ENCODE data around the gene POLR1H. TPM values are rescaled to one million over a fixed set of nuclear protein-coding genes. Genes with fewer than 3 reads are reported as not detected.

POLR1H gene
- total RNA-seq, 1 donor from 2014 or later = 12.3 TPM

Other genes with a start within 250 kb of the POLR1H start
- gene HLA-G, start 233.4 kb upstream of the POLR1H start, total RNA-seq = 1.7 and 5.7 TPM in 2 replicates
- 611 and 802 TPM in 2 replicates for gene HLA-A, start 118.7 kb upstream of the POLR1H start, total RNA-seq
- gene PPP1R11, start 5.9 kb downstream of the POLR1H start, total RNA-seq = 14.1 and 22.0 TPM in 2 replicates
- 0.05 TPM in 1 of 2 replicates, not detected in the other for gene RNF39, start 14.5 kb downstream of the POLR1H start, total RNA-seq
- not detected in 2 replicates for gene TRIM31, start 51.8 kb downstream of the POLR1H start, total RNA-seq
- gene TRIM40, start 74.9 kb downstream of the POLR1H start, total RNA-seq = not detected in 2 replicates
- under 0.01 TPM in 1 of 2 replicates, not detected in the other for gene TRIM10, start 99.9 kb downstream of the POLR1H start, total RNA-seq
- 0.17 TPM in 1 of 2 replicates, not detected in the other for gene TRIM15, start 102.3 kb downstream of the POLR1H start, total RNA-seq
- 23.4 and 45.6 TPM in 2 replicates for gene TRIM26, start 152.1 kb downstream of the POLR1H start, total RNA-seq